ENCODE results near the gene CADM3. TPM values are rescaled to one million over a fixed set of nuclear protein-coding genes. Genes with fewer than 3 reads are reported as not detected.

CADM3 gene
- total RNA-seq, 1 donor: not detected

GRCh38 chr1:159208175-159208825 is 36.9 kb downstream of the CADM3 start:
- no peak for TF ChIP-seq CTCF (IDR thresholded peaks at IDR 0.05; ENCODE audit: insufficient read depth, low read depth, low read length)
- H3K4me3 ChIP-seq (ENCODE audit: low read depth, low read length): no peak overlapping the region
- DNase-seq (ENCODE audit: low read depth): no peak

GRCh38 chr1:159209061-159209460 is 37.6 kb downstream of the CADM3 start:
- H3K4me3 ChIP-seq (ENCODE audit: low read depth, low read length): no peak overlapping the region
- no peak for TF ChIP-seq CTCF (IDR thresholded peaks at IDR 0.05; ENCODE audit: insufficient read depth, low read depth, low read length)
- no peak for DNase-seq (ENCODE audit: low read depth)

GRCh38 chr1:159211331-159212136 is 40.1 kb downstream of the CADM3 start:
- no peak overlapping the region for H3K4me3 ChIP-seq (ENCODE audit: low read depth, low read length)
- peak; percentile 10 for DNase-seq (ENCODE audit: low read depth)

DNA sequence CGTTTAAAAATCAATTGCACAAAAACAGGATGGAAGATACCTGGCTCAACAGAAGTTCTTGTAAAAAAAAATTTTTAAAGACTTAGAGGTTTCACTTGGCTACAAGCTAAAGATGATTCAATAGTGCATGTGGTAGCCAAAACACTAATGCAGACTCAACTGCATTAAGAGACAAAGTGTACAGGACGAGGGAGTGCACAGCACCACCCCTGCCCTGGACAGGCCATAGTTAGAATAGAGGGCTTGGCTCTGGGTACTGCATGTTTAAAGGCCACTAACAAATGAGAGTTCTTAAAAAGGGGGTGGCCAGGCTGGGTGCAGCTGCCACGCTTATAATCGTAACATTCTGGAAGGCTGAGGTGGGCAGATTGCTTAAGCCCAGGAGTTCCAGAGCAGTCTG is 41.2 kb downstream of the CADM3 start:
- H3K4me3 ChIP-seq (ENCODE audit: low read depth, low read length): no peak overlapping the region
- no peak for DNase-seq (ENCODE audit: low read depth)
- TF ChIP-seq CTCF (IDR thresholded peaks at IDR 0.05; ENCODE audit: insufficient read depth, low read depth, low read length): no peak

More at GRCh38 chr1:159211331-159212136, 40.1 kb downstream of the CADM3 start:
- peak; percentile 90 for TF ChIP-seq CTCF (IDR thresholded peaks at IDR 0.05; ENCODE audit: insufficient read depth, low read depth, low read length)

- TF ChIP-seq CTCF (IDR thresholded peaks at IDR 0.05; ENCODE audit: insufficient read depth, low read depth, low read length): peak; percentile 96
- DNase-seq (ENCODE audit: low read depth): peak; percentile 28
- H3K4me3 ChIP-seq (ENCODE audit: low read depth, low read length): no peak overlapping the region
Observed at GRCh38 chr1:159214149-159214760, 42.8 kb downstream of the CADM3 start.

- no peak for TF ChIP-seq CTCF (IDR thresholded peaks at IDR 0.05; ENCODE audit: insufficient read depth, low read depth, low read length)
- DNase-seq (ENCODE audit: low read depth): no peak
- no peak overlapping the region for H3K4me3 ChIP-seq (ENCODE audit: low read depth, low read length)
Observed at GRCh38 chr1:159218649-159219636, 47.5 kb downstream of the CADM3 start.

Data from fibroblast of villous mesenchyme (primary cell).